Fibroblast of pulmonary artery (primary cell): ENCODE measurements around the gene ABCG1.

Experiments
- DNase-seq: peaks from one replicate; pipeline ENCODE4 v3.0.0-alpha.2; 2010; ENCODE audit warnings: low read depth
- H3K4me3 ChIP-seq: replicated peaks from 2 replicates; pipeline ENCODE4 v1.5.1; 2011; ENCODE audit warnings: low read depth, mild to moderate bottlenecking, control low read depth, low read length, moderate library complexity
- TF ChIP-seq, protein P1 (sequence below): IDR thresholded peaks from 2 replicates; pipeline ENCODE4 v1.5.1; 2011; ENCODE audit warnings: mild to moderate bottlenecking, control low read depth, low read length, inconsistent platforms; ENCODE audit errors: missing control alignments

ABCG1 gene

DNA sequence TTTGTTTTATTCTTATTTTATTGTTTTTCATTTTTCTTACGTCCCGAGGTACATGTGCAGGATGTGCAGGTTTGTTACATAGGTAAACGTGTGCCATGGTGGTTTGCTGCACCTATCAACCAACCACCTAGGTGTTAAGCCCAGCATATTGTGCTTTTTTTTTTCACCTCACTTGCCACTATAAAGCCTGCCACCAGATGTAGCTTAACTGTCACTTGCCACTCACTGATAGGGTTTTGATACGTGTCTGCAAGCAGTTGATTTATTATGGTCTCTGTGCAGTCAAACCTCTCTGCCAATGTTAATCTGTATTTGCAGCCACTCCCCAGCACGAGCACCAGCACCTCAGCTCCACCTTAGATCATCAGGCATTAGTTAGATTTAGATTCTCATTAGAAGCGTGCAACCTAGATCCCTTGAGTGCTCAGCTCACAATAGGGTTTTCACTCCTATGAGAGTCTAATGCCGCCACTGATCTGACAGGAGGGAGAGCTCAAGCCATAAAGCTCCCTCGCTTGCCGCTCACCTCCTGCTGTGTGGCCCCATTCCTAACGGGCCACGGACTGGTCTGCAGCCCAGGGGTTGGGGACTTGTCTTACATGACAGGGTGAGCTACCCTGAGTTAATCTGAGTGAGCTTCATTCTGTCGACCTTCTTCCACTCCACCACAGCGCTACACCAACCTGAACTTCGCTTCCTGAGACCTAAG lies 17.9 kb upstream of the ABCG1 start:
- no peak for DNase-seq
- TF ChIP-seq, protein P1, sequence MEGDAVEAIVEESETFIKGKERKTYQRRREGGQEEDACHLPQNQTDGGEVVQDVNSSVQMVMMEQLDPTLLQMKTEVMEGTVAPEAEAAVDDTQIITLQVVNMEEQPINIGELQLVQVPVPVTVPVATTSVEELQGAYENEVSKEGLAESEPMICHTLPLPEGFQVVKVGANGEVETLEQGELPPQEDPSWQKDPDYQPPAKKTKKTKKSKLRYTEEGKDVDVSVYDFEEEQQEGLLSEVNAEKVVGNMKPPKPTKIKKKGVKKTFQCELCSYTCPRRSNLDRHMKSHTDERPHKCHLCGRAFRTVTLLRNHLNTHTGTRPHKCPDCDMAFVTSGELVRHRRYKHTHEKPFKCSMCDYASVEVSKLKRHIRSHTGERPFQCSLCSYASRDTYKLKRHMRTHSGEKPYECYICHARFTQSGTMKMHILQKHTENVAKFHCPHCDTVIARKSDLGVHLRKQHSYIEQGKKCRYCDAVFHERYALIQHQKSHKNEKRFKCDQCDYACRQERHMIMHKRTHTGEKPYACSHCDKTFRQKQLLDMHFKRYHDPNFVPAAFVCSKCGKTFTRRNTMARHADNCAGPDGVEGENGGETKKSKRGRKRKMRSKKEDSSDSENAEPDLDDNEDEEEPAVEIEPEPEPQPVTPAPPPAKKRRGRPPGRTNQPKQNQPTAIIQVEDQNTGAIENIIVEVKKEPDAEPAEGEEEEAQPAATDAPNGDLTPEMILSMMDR, result no peak
- no peak overlapping the region for H3K4me3 ChIP-seq

GRCh38 chr21:42201615-42202161 lies 17.3 kb upstream of the ABCG1 start:
- no peak for DNase-seq
- no peak overlapping the region for H3K4me3 ChIP-seq
- TF ChIP-seq, protein P1, result no peak

DNA sequence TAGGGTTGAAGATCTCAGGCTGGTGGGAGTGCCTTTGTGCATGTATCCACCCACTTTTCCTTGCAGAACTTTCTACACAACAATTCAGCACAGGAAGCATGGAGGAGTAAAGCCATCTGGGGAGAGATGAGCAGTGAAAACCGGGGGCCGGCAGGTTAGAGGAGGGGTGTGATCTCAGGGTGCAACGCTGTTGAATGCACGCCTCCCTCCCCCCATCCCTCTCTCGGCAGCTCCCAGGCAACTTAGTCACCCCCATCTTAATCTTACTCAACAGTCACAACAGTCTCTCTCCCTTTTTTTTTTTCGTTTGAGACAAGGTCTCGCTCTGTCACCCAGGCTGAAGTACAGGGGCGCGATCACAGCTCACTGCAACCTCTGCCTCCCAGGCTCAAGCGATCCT lies 16.6 kb upstream of the ABCG1 start:
- TF ChIP-seq, protein P1, result no peak
- peak; percentile 25 for DNase-seq
- H3K4me3 ChIP-seq, result no peak overlapping the region

- DNase-seq, result no peak
- no peak overlapping the region for H3K4me3 ChIP-seq
- TF ChIP-seq, protein P1, result no peak
Measured at GRCh38 chr21:42203321-42203720, 15.6 kb upstream of the ABCG1 start.

DNA sequence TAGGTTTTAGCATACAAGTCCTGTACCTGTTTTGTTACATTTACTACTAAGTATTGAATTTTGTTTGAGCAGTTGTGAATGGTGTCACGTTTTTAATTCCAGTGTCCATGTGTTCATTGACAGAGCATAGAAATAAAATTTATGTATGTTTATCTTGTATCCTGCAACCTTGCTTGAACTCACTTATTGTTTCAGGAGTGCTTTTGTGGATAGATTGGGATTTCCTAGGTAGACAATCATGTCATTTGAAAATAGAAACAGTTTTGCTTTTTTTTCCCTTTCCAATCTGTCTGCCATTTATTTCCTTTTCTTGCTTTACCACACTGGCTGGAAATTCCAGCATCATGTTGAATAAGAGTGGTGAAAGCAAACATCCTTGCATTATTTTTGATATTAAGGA lies 15.0 kb upstream of the ABCG1 start:
- TF ChIP-seq, protein P1, result no peak
- H3K4me3 ChIP-seq, result no peak overlapping the region
- no peak for DNase-seq

GRCh38 chr21:42207426-42207825 lies 11.5 kb upstream of the ABCG1 start:
- TF ChIP-seq, protein P1, result no peak
- no peak for DNase-seq
- H3K4me3 ChIP-seq, result no peak overlapping the region

DNA sequence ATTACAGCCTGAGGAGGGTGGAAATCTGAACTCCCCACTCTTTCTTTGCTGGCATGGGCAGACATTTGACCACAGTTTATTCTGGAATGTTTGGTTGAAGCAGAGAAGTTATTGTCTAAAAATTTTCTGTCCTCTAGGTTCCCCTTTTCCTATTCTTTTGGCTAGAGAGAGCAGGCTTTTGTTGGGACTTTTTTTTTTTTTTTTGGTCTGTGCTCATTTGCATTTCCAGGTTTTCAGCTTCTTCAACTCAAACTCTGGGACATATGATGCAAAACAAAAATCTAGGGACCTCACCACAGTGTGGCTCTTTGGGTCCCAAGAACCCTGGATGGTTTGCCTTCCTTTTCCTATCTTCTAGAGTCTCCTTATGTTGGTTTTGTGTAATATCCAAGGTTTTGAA lies 10.9 kb upstream of the ABCG1 start:
- TF ChIP-seq, protein P1, result no peak
- no peak for DNase-seq
- no peak overlapping the region for H3K4me3 ChIP-seq
